NCI-H1436 treated with DMSO at 0.1 percent for 48 hours (cell line): ENCODE measurements around the gene CHID1.

ENCODE experiments used
- DNase-seq: peaks from one replicate; lab custom pipeline; 2025; lab: John Stamatoyannopoulos, UW

Gene CHID1

GRCh38 chr11:849951-850774 lies 60.4 kb downstream of the CHID1 start:
- DNase-seq: no peak

GRCh38 chr11:849104-849824 lies 61.3 kb downstream of the CHID1 start:
- DNase-seq: no peak

- DNase-seq: no peak
Observed at GRCh38 chr11:848380-848931, 62.2 kb downstream of the CHID1 start.

- DNase-seq: no peak
Observed at GRCh38 chr11:847876-848275, 62.7 kb downstream of the CHID1 start.

GRCh38 chr11:846496-847098 lies 64.0 kb downstream of the CHID1 start:
- DNase-seq: no peak

- DNase-seq: no peak
Observed at GRCh38 chr11:845872-846495, 64.6 kb downstream of the CHID1 start.

- no peak for DNase-seq
Observed at GRCh38 chr11:844693-845644, 65.6 kb downstream of the CHID1 start.

GRCh38 chr11:843818-844692 lies 66.6 kb downstream of the CHID1 start:
- no peak for DNase-seq

GRCh38 chr11:843086-843734 lies 67.4 kb downstream of the CHID1 start:
- no peak for DNase-seq

- DNase-seq: no peak
Observed at GRCh38 chr11:842370-843002, 68.1 kb downstream of the CHID1 start, which contains the start of the genes POLR2L and TSPAN4. POLR2L (minus strand) TSS chr11:842529; CDS start chr11:842508, 21 bp downstream. TSPAN4 (plus strand) TSS chr11:842852; CDS start chr11:850305, 7,453 bp downstream.

- DNase-seq: no peak
Observed at GRCh38 chr11:841981-842369, 68.6 kb downstream of the CHID1 start.

- DNase-seq: no peak
Observed at GRCh38 chr11:839875-840617, 70.6 kb downstream of the CHID1 start.

- no peak for DNase-seq
Observed at GRCh38 chr11:839280-839623, 71.4 kb downstream of the CHID1 start.

GRCh38 chr11:838441-839279 lies 72.0 kb downstream of the CHID1 start:
- DNase-seq: no peak

GRCh38 chr11:837990-838307 lies 72.7 kb downstream of the CHID1 start:
- no peak for DNase-seq

- no peak for DNase-seq
Observed at GRCh38 chr11:837189-837989, 73.2 kb downstream of the CHID1 start.

GRCh38 chr11:836700-837099 lies 73.9 kb downstream of the CHID1 start:
- DNase-seq: no peak
